Measurements from ENCODE around the gene MT1E. TPM values are rescaled to one million over a fixed set of nuclear protein-coding genes. Genes with fewer than 3 reads are reported as not detected.

Gene MT1E
- total RNA-seq, 1 experiment from 2014 or later: 25.9 TPM

GRCh38 chr16:56608876-56609462 is 16.6 kb upstream of the MT1E start:
- Histone ChIP-seq H2AK5ac (ENCODE audit: insufficient read length, low read length) (no peak overlapping the region), H3K23me2 (ENCODE audit: insufficient read length, low read depth, low read length, poor library complexity, severe bottlenecking) (peaks cover 8% of the 10 kb centered on the region), H2BK20ac (ENCODE audit: low read depth, low read length, poor library complexity, severe bottlenecking) (no peak overlapping the region), H3K27me3 (ENCODE audit: insufficient read depth, low read length) (peaks cover 21% of the 10 kb centered on the region; the same call in 1 of the 2 replicates), H4K20me1 (ENCODE audit: control insufficient read depth, insufficient read depth, insufficient read length) (no peaks in the 10 kb centered on the region), H3K79me1 (ENCODE audit: insufficient read depth, low read depth, low read length, poor library complexity, severe bottlenecking) (no peaks in the 10 kb centered on the region), H3K4me1 (ENCODE audit: insufficient read depth, low read length) (peaks cover 6% of the 10 kb centered on the region; the same call in 1 of the 2 replicates), H3K27ac (ENCODE audit: insufficient read length, low read depth, low read length) (no peak overlapping the region), H2BK15ac (ENCODE audit: low read depth, low read length) (no peak overlapping the region), H3K4me2 (ENCODE audit: insufficient read depth, insufficient read length, low read length) (peak overlapping the region; percentile 73), H3K14ac (ENCODE audit: insufficient read depth, low read length) (no peak overlapping the region), H4K8ac (replicated peaks; ENCODE audit: insufficient read length, low read depth, low read length) (no peak overlapping the region), H2BK120ac (ENCODE audit: low read depth, low read length, poor library complexity, severe bottlenecking) (no peak overlapping the region), H3K23ac (ENCODE audit: insufficient read length, low read depth, low read length) (no peak overlapping the region), H3K4ac (ENCODE audit: low read depth, low read length) (no peak overlapping the region), H2BK12ac (ENCODE audit: insufficient read length, low read depth, low read length) (no peak overlapping the region), H4K91ac (ENCODE audit: insufficient read length, low read depth, low read length) (no peak overlapping the region), H2AFZ (ENCODE audit: low read length) (no peak overlapping the region), H3K18ac (ENCODE audit: insufficient read length, low read depth, low read length) (no peak overlapping the region), H4K5ac (ENCODE audit: insufficient read length, low read depth, low read length) (no peak overlapping the region), H3K9ac (ENCODE audit: extremely low read depth, insufficient read length, low read length) (no peak overlapping the region), H3T11ph (ENCODE audit: low read length) (no peak overlapping the region), H3K56ac (ENCODE audit: insufficient read length, low read depth, low read length) (no peak overlapping the region), H3K9me3 (ENCODE audit: control insufficient read depth, low read depth, low read length) (no peaks in the 10 kb centered on the region), H2BK5ac (ENCODE audit: insufficient read length, low read length) (no peak overlapping the region), H3K79me2 (ENCODE audit: insufficient read depth, low read length) (no peaks in the 10 kb centered on the region)
- Mint-ChIP-seq H3K27me3 (ENCODE audit: low read depth) (peaks cover 73% of the 10 kb centered on the region), H3K27ac (no peak overlapping the region), H3K4me3 (peak overlapping the region; percentile 65 to 84), H3K9me3 (no peaks in the 10 kb centered on the region), H3K36me3 (ENCODE audit: insufficient read depth in 1 of 3, low read depth in 3 of 3) (no peaks in the 10 kb centered on the region), H3K4me1 (peaks cover 29 to 38% of the 10 kb centered on the region in 2 experiments)
- WGBS (ENCODE audit: extremely low coverage, insufficient read length, low lambda C conversion rate): no CpG with 5 or more reads among the region's 21 CpGs
- TF ChIP-seq CTCF (conservative IDR thresholded peaks at IDR 0.05): no peak
- no peak for DNase-seq

Measured in H9 (cell line).